ENCODE data around the gene CYP4A22. TPM values are rescaled to one million over a fixed set of nuclear protein-coding genes. Genes with fewer than 3 reads are reported as not detected.
"Not testable (repeated sequence)": the region's sequence is repeated elsewhere in the genome, so short reads cannot be mapped to it uniquely, and the experiment has no call there.

Gene CYP4A22
- total RNA-seq, 1 donor from 2014 or later = not detected

GRCh38 chr1:47189844-47190508 is 52.7 kb downstream of the CYP4A22 start, which contains the start of gene PDZK1IP1:
Gene PDZK1IP1 (minus strand): TSS chr1:47190036. CDS start chr1:47189932, 104 bp downstream.
- peak; percentile 90 for DNase-seq (ENCODE audit: low read depth)
- peak within 1 kb of the TSS; percentile 28 for H3K4me3 ChIP-seq (ENCODE audit: low read depth, low read length)
- no peak for TF ChIP-seq CTCF (IDR thresholded peaks at IDR 0.05; ENCODE audit: insufficient read depth, low read length, poor library complexity, severe bottlenecking)
- H3K27me3 ChIP-seq (ENCODE audit: control insufficient read depth, insufficient read depth, low read length) = no peaks in the 10 kb centered on the region
- H3K36me3 ChIP-seq (ENCODE audit: control insufficient read depth, insufficient read depth, low read length) = no peaks in the 10 kb centered on the region

GRCh38 chr1:47190509-47190855 is 53.2 kb downstream of the CYP4A22 start:
- no peaks in the 10 kb centered on the region for H3K36me3 ChIP-seq (ENCODE audit: control insufficient read depth, insufficient read depth, low read length)
- TF ChIP-seq CTCF (IDR thresholded peaks at IDR 0.05; ENCODE audit: insufficient read depth, low read length, poor library complexity, severe bottlenecking) = no peak
- no peak for DNase-seq (ENCODE audit: low read depth)
- H3K4me3 ChIP-seq (ENCODE audit: low read depth, low read length) = no peak overlapping the region
- H3K27me3 ChIP-seq (ENCODE audit: control insufficient read depth, insufficient read depth, low read length) = no peaks in the 10 kb centered on the region

GRCh38 chr1:47190857-47191256 is 53.6 kb downstream of the CYP4A22 start:
- Histone ChIP-seq H3K36me3 (ENCODE audit: control insufficient read depth, insufficient read depth, low read length) (no peaks in the 10 kb centered on the region), H3K4me3 (ENCODE audit: low read depth, low read length) (no peak overlapping the region), H3K27me3 (ENCODE audit: control insufficient read depth, insufficient read depth, low read length) (no peaks in the 10 kb centered on the region)
- no peak for TF ChIP-seq CTCF (IDR thresholded peaks at IDR 0.05; ENCODE audit: insufficient read depth, low read length, poor library complexity, severe bottlenecking)
- DNase-seq (ENCODE audit: low read depth) = no peak

- DNase-seq (ENCODE audit: low read depth) = no peak
Observed at GRCh38 chr1:47191940-47192457, 54.8 kb downstream of the CYP4A22 start.

GRCh38 chr1:47192458-47193384 is 55.5 kb downstream of the CYP4A22 start:
- Histone ChIP-seq H3K4me3 (ENCODE audit: low read depth, low read length) (no peak overlapping the region), H3K27me3 (ENCODE audit: control insufficient read depth, insufficient read depth, low read length) (no peaks in the 10 kb centered on the region), H3K36me3 (ENCODE audit: control insufficient read depth, insufficient read depth, low read length) (no peaks in the 10 kb centered on the region)
- TF ChIP-seq CTCF (IDR thresholded peaks at IDR 0.05; ENCODE audit: insufficient read depth, low read length, poor library complexity, severe bottlenecking) = peak; percentile 98
- no peak for DNase-seq (ENCODE audit: low read depth)

More at GRCh38 chr1:47191940-47192457, 54.8 kb downstream of the CYP4A22 start:
- H3K27me3 ChIP-seq (ENCODE audit: control insufficient read depth, insufficient read depth, low read length) = no peaks in the 10 kb centered on the region
- no peaks in the 10 kb centered on the region for H3K36me3 ChIP-seq (ENCODE audit: control insufficient read depth, insufficient read depth, low read length)
- no peak overlapping the region for H3K4me3 ChIP-seq (ENCODE audit: low read depth, low read length)
- no peak for TF ChIP-seq CTCF (IDR thresholded peaks at IDR 0.05; ENCODE audit: insufficient read depth, low read length, poor library complexity, severe bottlenecking)

- not testable (repeated sequence) for H3K27me3 ChIP-seq (ENCODE audit: control insufficient read depth, insufficient read depth, low read length); H3K4me3 ChIP-seq (ENCODE audit: low read depth, low read length); DNase-seq (ENCODE audit: low read depth); H3K36me3 ChIP-seq (ENCODE audit: control insufficient read depth, insufficient read depth, low read length)
Observed at GRCh38 chr1:47193496-47193895, 56.3 kb downstream of the CYP4A22 start.
